WTC11 (cell line): Measurements from ENCODE around the gene KIFC3. TPM values are rescaled to one million over a fixed set of nuclear protein-coding genes. Genes with fewer than 3 reads are reported as not detected.

Experiments used
- ATAC-seq: fragments of 200-7000 bp; cut with Tn5 transposase; 2 replicates; pipeline ENCODE4 v1.10.0; 2021; ENCODE audit warnings: mild to moderate bottlenecking, moderate library complexity
- CTCF ChIA-PET: fragments of 300-600 bp; sonication (Branson Sonifier 250); formaldehyde crosslinking; loops from one replicate; lab custom pipeline; 2021; ENCODE audit warnings: antibody characterized with exemption; lab: Charles Lee
- POLR2A ChIA-PET: fragments of 350-600 bp; sonication (Branson Sonifier 250); formaldehyde crosslinking; loops from one replicate; lab custom pipeline; 2021; ENCODE audit warnings: antibody characterized with exemption; lab: Charles Lee
- DNase-seq: peaks from one replicate; pipeline ENCODE4 v3.0.0; 2021; ENCODE audit warnings: low spot score
- H3K27ac Mint-ChIP-seq: 2 replicates; pipeline ENCODE4 v1.8.0; 2021; ENCODE audit warnings: mixed read lengths
- H3K27me3 Mint-ChIP-seq: 2 replicates; pipeline ENCODE4 v1.8.0; 2021; ENCODE audit warnings: low read depth, mild to moderate bottlenecking, moderate library complexity, mixed read lengths
- H3K36me3 Mint-ChIP-seq: 2 replicates; pipeline ENCODE4 v1.8.0; 2021; ENCODE audit warnings: mixed read lengths
- H3K4me1 Mint-ChIP-seq: 2 replicates; pipeline ENCODE4 v1.8.0; 2022; ENCODE audit warnings: mixed read lengths
- H3K4me3 Mint-ChIP-seq: 2 replicates; pipeline ENCODE4 v1.8.0; 2021; ENCODE audit warnings: mild to moderate bottlenecking, moderate library complexity, mixed read lengths
- H3K9me3 Mint-ChIP-seq: 2 replicates; pipeline ENCODE4 v1.8.0; 2021; ENCODE audit warnings: mixed read lengths
- ATF1 ChIP-seq: sonication (generic); formaldehyde crosslinking; IDR thresholded peaks from 2 replicates; pipeline ENCODE4 v1.8.1; 2023; ENCODE audit warnings: mild to moderate bottlenecking, moderate library complexity, missing genetic modification reagents
- CREM ChIP-seq: sonication (generic); formaldehyde crosslinking; IDR thresholded peaks from 2 replicates; pipeline ENCODE4 v1.8.1; 2022; ENCODE audit warnings: mild to moderate bottlenecking, missing genetic modification reagents, moderate library complexity
- EMX1 ChIP-seq: fragments of 250-450 bp; sonication (Bioruptor Pico); IDR thresholded peaks from 2 replicates; pipeline ENCODE4 v1.8.0; 2021; ENCODE audit warnings: mild to moderate bottlenecking
- ETV6 ChIP-seq: sonication (generic); formaldehyde crosslinking; IDR thresholded peaks from 2 replicates; pipeline ENCODE4 v1.8.1; 2022; ENCODE audit warnings: mild to moderate bottlenecking, missing genetic modification reagents
- FOXJ3 ChIP-seq: sonication (generic); formaldehyde crosslinking; IDR thresholded peaks from 2 replicates; pipeline ENCODE4 v1.9.0; 2021; ENCODE audit warnings: missing genetic modification reagents, mild to moderate bottlenecking, borderline replicate concordance
- GABPB1 ChIP-seq: sonication (generic); formaldehyde crosslinking; IDR thresholded peaks from 2 replicates; pipeline ENCODE4 v1.8.1; 2023; ENCODE audit warnings: mild to moderate bottlenecking, missing genetic modification reagents
- HMGA2 ChIP-seq: fragments of 250-450 bp; sonication (Bioruptor Pico); IDR thresholded peaks from 2 replicates; pipeline ENCODE4 v1.4.0; 2021; ENCODE audit warnings: mild to moderate bottlenecking, moderate library complexity
- JAZF1 ChIP-seq: fragments of 250-450 bp; sonication (Bioruptor Pico); IDR thresholded peaks from 2 replicates; pipeline ENCODE4 v1.9.0; 2021; ENCODE audit warnings: moderate library complexity, mild to moderate bottlenecking, inconsistent platforms
- MAX ChIP-seq: sonication (generic); formaldehyde crosslinking; IDR thresholded peaks from 2 replicates; pipeline ENCODE4 v1.8.0; 2022; ENCODE audit warnings: mild to moderate bottlenecking, missing genetic modification reagents
- MXD4 ChIP-seq: fragments of 250-450 bp; sonication (Bioruptor Pico); IDR thresholded peaks from 2 replicates; pipeline ENCODE4 v1.8.0; 2021; ENCODE audit warnings: mild to moderate bottlenecking, moderate library complexity, borderline replicate concordance
- NFYB ChIP-seq: sonication (generic); formaldehyde crosslinking; conservative IDR thresholded peaks from 2 replicates; pipeline ENCODE4 v1.8.0; 2022; ENCODE audit warnings: low read depth, missing genetic modification reagents
- NR1H2 ChIP-seq: sonication (generic); formaldehyde crosslinking; IDR thresholded peaks from 2 replicates; pipeline ENCODE4 v1.9.0; 2021; ENCODE audit warnings: mild to moderate bottlenecking, moderate library complexity, missing genetic modification reagents
- NR2C2 ChIP-seq: sonication (generic); formaldehyde crosslinking; IDR thresholded peaks from 2 replicates; pipeline ENCODE4 v1.8.0; 2022; ENCODE audit warnings: mild to moderate bottlenecking, missing genetic modification reagents
- RELA ChIP-seq: sonication (generic); formaldehyde crosslinking; IDR thresholded peaks from 2 replicates; pipeline ENCODE4 v1.8.1; 2022; ENCODE audit warnings: missing genetic modification reagents, mild to moderate bottlenecking, borderline replicate concordance
- RORB ChIP-seq: fragments of 250-450 bp; sonication (Bioruptor Pico); IDR thresholded peaks from 2 replicates; pipeline ENCODE4 v1.9.0; 2021; ENCODE audit warnings: mild to moderate bottlenecking
- TCF7 ChIP-seq: sonication (generic); formaldehyde crosslinking; IDR thresholded peaks from 2 replicates; pipeline ENCODE4 v1.8.0; 2022; ENCODE audit warnings: mild to moderate bottlenecking, low read depth, missing genetic modification reagents, moderate library complexity
- ZMAT4 ChIP-seq: fragments of 250-450 bp; sonication (Bioruptor Pico); IDR thresholded peaks from 2 replicates; pipeline ENCODE4 v1.9.0; 2021; ENCODE audit warnings: mild to moderate bottlenecking
- ZNF263 ChIP-seq: sonication (generic); formaldehyde crosslinking; IDR thresholded peaks from 2 replicates; pipeline ENCODE4 v1.8.1; 2022; ENCODE audit warnings: low read depth, mild to moderate bottlenecking, moderate library complexity, missing genetic modification reagents
- ZNF396 ChIP-seq: fragments of 250-450 bp; sonication (Bioruptor Pico); IDR thresholded peaks from 2 replicates; pipeline ENCODE4 v1.8.0; 2021; ENCODE audit warnings: mild to moderate bottlenecking, moderate library complexity, borderline replicate concordance
- ZNF416 ChIP-seq: fragments of 250-450 bp; sonication (Bioruptor Pico); IDR thresholded peaks from 2 replicates; pipeline ENCODE4 v1.9.0; 2021; ENCODE audit warnings: mild to moderate bottlenecking, inconsistent platforms
- ZNF671 ChIP-seq: fragments of 250-450 bp; sonication (Bioruptor Pico); IDR thresholded peaks from 2 replicates; pipeline ENCODE4 v1.8.0; 2021; ENCODE audit warnings: mild to moderate bottlenecking
- total RNA-seq: library from RNA; stranded (reverse); gene quantifications from 3 replicates; pipeline ENCODE4 v1.2.3, GENCODE V29; 2021
- TF ChIP-seq, protein P1 (sequence below): fragments of 250-450 bp; sonication (Bioruptor Pico); IDR thresholded peaks from 2 replicates; pipeline ENCODE4 v1.8.0; 2021; ENCODE audit warnings: mild to moderate bottlenecking
- TF ChIP-seq, protein P2 (sequence below): sonication (generic); formaldehyde crosslinking; IDR thresholded peaks from 2 replicates; pipeline ENCODE4 v1.8.1; 2023; ENCODE audit warnings: mild to moderate bottlenecking, missing genetic modification reagents
- TF ChIP-seq, protein P3 (sequence below): sonication (generic); formaldehyde crosslinking; IDR thresholded peaks from 2 replicates; pipeline ENCODE4 v1.8.1; 2023; ENCODE audit warnings: mild to moderate bottlenecking, missing genetic modification reagents, borderline replicate concordance
- TF ChIP-seq, protein P4 (sequence below): sonication (generic); formaldehyde crosslinking; IDR thresholded peaks from 2 replicates; pipeline ENCODE4 v1.8.1; 2022; ENCODE audit warnings: missing genetic modification reagents, borderline replicate concordance
- TF ChIP-seq, protein P5 (sequence below): sonication (generic); formaldehyde crosslinking; IDR thresholded peaks from 2 replicates; pipeline ENCODE4 v1.8.0; 2022; ENCODE audit warnings: mild to moderate bottlenecking, missing genetic modification reagents

KIFC3 gene
- total RNA-seq, 1 experiment from 2014 or later, result 11.6 TPM

- ATAC-seq, result no peak
- peaks cover 4% of the 10 kb centered on the region; the same call in 1 of the 2 replicates for H3K36me3 Mint-ChIP-seq
- TF ChIP-seq ZNF396 (CRISPR knock-in tag) (no peak), RORB (CRISPR knock-in tag) (no peak), RELA (CRISPR knock-in tag) (no peak), ETV6 (CRISPR knock-in tag) (no peak), ATF1 (no peak), NR2C2 (no peak), ZNF671 (CRISPR knock-in tag) (no peak), ZNF416 (CRISPR knock-in tag) (no peak), CREM (CRISPR knock-in tag) (no peak), TCF7 (CRISPR knock-in tag) (no peak), GABPB1 (no peak)
- TF ChIP-seq, protein P1, sequence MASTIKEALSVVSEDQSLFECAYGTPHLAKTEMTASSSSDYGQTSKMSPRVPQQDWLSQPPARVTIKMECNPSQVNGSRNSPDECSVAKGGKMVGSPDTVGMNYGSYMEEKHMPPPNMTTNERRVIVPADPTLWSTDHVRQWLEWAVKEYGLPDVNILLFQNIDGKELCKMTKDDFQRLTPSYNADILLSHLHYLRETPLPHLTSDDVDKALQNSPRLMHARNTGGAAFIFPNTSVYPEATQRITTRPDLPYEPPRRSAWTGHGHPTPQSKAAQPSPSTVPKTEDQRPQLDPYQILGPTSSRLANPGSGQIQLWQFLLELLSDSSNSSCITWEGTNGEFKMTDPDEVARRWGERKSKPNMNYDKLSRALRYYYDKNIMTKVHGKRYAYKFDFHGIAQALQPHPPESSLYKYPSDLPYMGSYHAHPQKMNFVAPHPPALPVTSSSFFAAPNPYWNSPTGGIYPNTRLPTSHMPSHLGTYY, result no peak
- TF ChIP-seq, protein P2, sequence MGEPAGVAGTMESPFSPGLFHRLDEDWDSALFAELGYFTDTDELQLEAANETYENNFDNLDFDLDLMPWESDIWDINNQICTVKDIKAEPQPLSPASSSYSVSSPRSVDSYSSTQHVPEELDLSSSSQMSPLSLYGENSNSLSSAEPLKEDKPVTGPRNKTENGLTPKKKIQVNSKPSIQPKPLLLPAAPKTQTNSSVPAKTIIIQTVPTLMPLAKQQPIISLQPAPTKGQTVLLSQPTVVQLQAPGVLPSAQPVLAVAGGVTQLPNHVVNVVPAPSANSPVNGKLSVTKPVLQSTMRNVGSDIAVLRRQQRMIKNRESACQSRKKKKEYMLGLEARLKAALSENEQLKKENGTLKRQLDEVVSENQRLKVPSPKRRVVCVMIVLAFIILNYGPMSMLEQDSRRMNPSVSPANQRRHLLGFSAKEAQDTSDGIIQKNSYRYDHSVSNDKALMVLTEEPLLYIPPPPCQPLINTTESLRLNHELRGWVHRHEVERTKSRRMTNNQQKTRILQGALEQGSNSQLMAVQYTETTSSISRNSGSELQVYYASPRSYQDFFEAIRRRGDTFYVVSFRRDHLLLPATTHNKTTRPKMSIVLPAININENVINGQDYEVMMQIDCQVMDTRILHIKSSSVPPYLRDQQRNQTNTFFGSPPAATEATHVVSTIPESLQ (CRISPR knock-in tag), result no peak
- TF ChIP-seq, protein P3, sequence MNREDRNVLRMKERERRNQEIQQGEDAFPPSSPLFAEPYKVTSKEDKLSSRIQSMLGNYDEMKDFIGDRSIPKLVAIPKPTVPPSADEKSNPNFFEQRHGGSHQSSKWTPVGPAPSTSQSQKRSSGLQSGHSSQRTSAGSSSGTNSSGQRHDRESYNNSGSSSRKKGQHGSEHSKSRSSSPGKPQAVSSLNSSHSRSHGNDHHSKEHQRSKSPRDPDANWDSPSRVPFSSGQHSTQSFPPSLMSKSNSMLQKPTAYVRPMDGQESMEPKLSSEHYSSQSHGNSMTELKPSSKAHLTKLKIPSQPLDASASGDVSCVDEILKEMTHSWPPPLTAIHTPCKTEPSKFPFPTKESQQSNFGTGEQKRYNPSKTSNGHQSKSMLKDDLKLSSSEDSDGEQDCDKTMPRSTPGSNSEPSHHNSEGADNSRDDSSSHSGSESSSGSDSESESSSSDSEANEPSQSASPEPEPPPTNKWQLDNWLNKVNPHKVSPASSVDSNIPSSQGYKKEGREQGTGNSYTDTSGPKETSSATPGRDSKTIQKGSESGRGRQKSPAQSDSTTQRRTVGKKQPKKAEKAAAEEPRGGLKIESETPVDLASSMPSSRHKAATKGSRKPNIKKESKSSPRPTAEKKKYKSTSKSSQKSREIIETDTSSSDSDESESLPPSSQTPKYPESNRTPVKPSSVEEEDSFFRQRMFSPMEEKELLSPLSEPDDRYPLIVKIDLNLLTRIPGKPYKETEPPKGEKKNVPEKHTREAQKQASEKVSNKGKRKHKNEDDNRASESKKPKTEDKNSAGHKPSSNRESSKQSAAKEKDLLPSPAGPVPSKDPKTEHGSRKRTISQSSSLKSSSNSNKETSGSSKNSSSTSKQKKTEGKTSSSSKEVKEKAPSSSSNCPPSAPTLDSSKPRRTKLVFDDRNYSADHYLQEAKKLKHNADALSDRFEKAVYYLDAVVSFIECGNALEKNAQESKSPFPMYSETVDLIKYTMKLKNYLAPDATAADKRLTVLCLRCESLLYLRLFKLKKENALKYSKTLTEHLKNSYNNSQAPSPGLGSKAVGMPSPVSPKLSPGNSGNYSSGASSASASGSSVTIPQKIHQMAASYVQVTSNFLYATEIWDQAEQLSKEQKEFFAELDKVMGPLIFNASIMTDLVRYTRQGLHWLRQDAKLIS, result no peak
- TF ChIP-seq, all 79 proteins: peak for 0
- Mint-ChIP-seq H3K27ac (no peak overlapping the region), H3K27me3 (no peaks in the 10 kb centered on the region), H3K9me3 (no peaks in the 10 kb centered on the region), H3K4me3 (no peak overlapping the region), H3K4me1 (peaks cover 16% of the 10 kb centered on the region)
- ChIA-PET POLR2A (no interaction called here), CTCF (interaction anchor here (0.8 kb wide), 1 partner anchor 32 kb away, joined by 3 read pairs; no protein-coding TSS in a partner anchor)
- no peak for DNase-seq
Measured at GRCh38 chr16:57769541-57770145, 32.6 kb downstream of the KIFC3 start.

GRCh38 chr16:57766714-57767348, 35.5 kb downstream of the KIFC3 start:
- peaks cover 4% of the 10 kb centered on the region; the same call in 1 of the 2 replicates for H3K36me3 Mint-ChIP-seq
- no peak overlapping the region for H3K4me3 Mint-ChIP-seq
- H3K9me3 Mint-ChIP-seq, result no peaks in the 10 kb centered on the region
- ATAC-seq (no peak), DNase-seq (no peak)
- H3K4me1 Mint-ChIP-seq, result peaks cover 11% of the 10 kb centered on the region
- ChIA-PET CTCF (interaction anchor here (1.0 to 4.9 kb wide), 5 partner anchors 9 to 261 kb away, joined by 3 to 30 read pairs (median 5); no protein-coding TSS in a partner anchor), POLR2A (interaction anchor here (0.6 kb wide), 2 partner anchors 24 to 42 kb away, joined by 3 to 4 read pairs; no protein-coding TSS in a partner anchor)
- no peak overlapping the region for H3K27ac Mint-ChIP-seq
- H3K27me3 Mint-ChIP-seq, result no peaks in the 10 kb centered on the region
- TF ChIP-seq EMX1 (no peak), NR1H2 (CRISPR knock-in tag) (no peak), HMGA2 (no peak), ZMAT4 (no peak), ZNF263 (CRISPR knock-in tag) (no peak), MXD4 (CRISPR knock-in tag) (no peak), MAX (CRISPR knock-in tag) (no peak), FOXJ3 (CRISPR knock-in tag) (no peak), JAZF1 (CRISPR knock-in tag) (no peak), NFYB (no peak)
- TF ChIP-seq, protein P4, sequence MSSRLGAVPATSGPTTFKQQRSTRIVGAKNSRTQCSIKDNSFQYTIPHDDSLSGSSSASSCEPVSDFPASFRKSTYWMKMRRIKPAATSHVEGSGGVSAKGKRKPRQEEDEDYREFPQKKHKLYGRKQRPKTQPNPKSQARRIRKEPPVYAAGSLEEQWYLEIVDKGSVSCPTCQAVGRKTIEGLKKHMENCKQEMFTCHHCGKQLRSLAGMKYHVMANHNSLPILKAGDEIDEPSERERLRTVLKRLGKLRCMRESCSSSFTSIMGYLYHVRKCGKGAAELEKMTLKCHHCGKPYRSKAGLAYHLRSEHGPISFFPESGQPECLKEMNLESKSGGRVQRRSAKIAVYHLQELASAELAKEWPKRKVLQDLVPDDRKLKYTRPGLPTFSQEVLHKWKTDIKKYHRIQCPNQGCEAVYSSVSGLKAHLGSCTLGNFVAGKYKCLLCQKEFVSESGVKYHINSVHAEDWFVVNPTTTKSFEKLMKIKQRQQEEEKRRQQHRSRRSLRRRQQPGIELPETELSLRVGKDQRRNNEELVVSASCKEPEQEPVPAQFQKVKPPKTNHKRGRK (CRISPR knock-in tag), result no peak
- TF ChIP-seq, protein P5, sequence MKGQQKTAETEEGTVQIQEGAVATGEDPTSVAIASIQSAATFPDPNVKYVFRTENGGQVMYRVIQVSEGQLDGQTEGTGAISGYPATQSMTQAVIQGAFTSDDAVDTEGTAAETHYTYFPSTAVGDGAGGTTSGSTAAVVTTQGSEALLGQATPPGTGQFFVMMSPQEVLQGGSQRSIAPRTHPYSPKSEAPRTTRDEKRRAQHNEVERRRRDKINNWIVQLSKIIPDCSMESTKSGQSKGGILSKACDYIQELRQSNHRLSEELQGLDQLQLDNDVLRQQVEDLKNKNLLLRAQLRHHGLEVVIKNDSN, result no peak
